Stimulated activated CD4-positive, alpha-beta T cell treated with anti-CD3 and anti-CD28 coated beads, Interleukin-1b, Interleukin-23, amount 100 ng/mL, for 24 hours (primary cell): ENCODE data around the gene ARVCF.

ENCODE experiments used
- DNase-seq, 4 experiments: peaks; one replicate each; pipeline ENCODE4 v3.0.0-alpha.2; 2020; ENCODE audit warnings: low read depth in 4 of 4, low spot score in 1 of 4

ARVCF gene

GRCh38 chr22:19975707-19976035 is 41.0 kb downstream of the ARVCF start:
- DNase-seq, result no peak

- no peak for DNase-seq
Observed at GRCh38 chr22:19974935-19975706, 41.5 kb downstream of the ARVCF start.

- DNase-seq, result no peak
Observed at GRCh38 chr22:19974268-19974861, 42.3 kb downstream of the ARVCF start.

GRCh38 chr22:19973551-19974267 is 42.9 kb downstream of the ARVCF start:
- no peak for DNase-seq

GRCh38 chr22:19972652-19973550 is 43.7 kb downstream of the ARVCF start:
- DNase-seq, result no peak

- DNase-seq, result no peak
Observed at GRCh38 chr22:19972251-19972650, 44.4 kb downstream of the ARVCF start.

GRCh38 chr22:19971276-19972124 is 45.1 kb downstream of the ARVCF start:
- DNase-seq, result no peak

- peak; percentile 58 to 72 (median 70) for DNase-seq
Observed at GRCh38 chr22:19970479-19971275, 45.9 kb downstream of the ARVCF start.

GRCh38 chr22:19970031-19970478 is 46.6 kb downstream of the ARVCF start:
- no peak for DNase-seq

- no peak for DNase-seq
Observed at GRCh38 chr22:19969141-19969928, 47.3 kb downstream of the ARVCF start.

- DNase-seq, result no peak
Observed at GRCh38 chr22:19968450-19968891, 48.2 kb downstream of the ARVCF start.

GRCh38 chr22:19967850-19968449 is 48.7 kb downstream of the ARVCF start:
- no peak for DNase-seq

- no peak for DNase-seq
Observed at GRCh38 chr22:19966908-19967750, 49.5 kb downstream of the ARVCF start.

- no peak for DNase-seq
Observed at GRCh38 chr22:19965771-19966709, 50.6 kb downstream of the ARVCF start.

GRCh38 chr22:19964701-19965386 is 51.8 kb downstream of the ARVCF start:
- DNase-seq, result no peak
